Panc1 (cell line): ENCODE measurements around the gene PROK1.

ENCODE experiments used
- POLR2AphosphoS5 ChIP-seq: IDR thresholded peaks from 2 replicates; pipeline ENCODE4 v1.6.1; 2012; ENCODE audit warnings: mild to moderate bottlenecking, low read depth, low read length, moderate library complexity
- TF ChIP-seq, protein P1 (sequence below): fragments of 450-650 bp; IDR thresholded peaks from 2 replicates; pipeline ENCODE4 v1.5.1; 2017; ENCODE audit warnings: mild to moderate bottlenecking

DNA sequence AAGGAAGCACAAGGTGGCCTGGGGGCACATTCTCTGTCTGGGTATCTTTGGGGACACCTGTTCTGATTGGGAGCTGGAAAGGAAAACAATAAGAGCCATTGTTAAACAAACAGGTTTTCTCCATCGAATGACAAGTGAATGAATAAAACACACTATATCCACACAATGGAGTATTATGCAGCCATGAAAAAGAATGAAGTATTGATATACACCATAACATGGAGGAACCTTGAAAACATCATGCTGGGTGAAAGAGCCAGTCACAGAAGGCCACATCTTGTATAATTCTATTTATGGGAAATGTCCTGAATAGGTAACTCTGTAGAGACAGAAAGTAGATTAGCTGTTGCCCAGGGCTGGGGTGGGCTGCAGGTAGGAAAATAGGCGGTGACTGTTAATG is 11.1 kb downstream of the PROK1 start:
- TF ChIP-seq, protein P1, sequence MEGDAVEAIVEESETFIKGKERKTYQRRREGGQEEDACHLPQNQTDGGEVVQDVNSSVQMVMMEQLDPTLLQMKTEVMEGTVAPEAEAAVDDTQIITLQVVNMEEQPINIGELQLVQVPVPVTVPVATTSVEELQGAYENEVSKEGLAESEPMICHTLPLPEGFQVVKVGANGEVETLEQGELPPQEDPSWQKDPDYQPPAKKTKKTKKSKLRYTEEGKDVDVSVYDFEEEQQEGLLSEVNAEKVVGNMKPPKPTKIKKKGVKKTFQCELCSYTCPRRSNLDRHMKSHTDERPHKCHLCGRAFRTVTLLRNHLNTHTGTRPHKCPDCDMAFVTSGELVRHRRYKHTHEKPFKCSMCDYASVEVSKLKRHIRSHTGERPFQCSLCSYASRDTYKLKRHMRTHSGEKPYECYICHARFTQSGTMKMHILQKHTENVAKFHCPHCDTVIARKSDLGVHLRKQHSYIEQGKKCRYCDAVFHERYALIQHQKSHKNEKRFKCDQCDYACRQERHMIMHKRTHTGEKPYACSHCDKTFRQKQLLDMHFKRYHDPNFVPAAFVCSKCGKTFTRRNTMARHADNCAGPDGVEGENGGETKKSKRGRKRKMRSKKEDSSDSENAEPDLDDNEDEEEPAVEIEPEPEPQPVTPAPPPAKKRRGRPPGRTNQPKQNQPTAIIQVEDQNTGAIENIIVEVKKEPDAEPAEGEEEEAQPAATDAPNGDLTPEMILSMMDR: no peak
- no peak for TF ChIP-seq POLR2AphosphoS5
